ENCODE results near the gene SFMBT2.

The SFMBT2 gene

DNA sequence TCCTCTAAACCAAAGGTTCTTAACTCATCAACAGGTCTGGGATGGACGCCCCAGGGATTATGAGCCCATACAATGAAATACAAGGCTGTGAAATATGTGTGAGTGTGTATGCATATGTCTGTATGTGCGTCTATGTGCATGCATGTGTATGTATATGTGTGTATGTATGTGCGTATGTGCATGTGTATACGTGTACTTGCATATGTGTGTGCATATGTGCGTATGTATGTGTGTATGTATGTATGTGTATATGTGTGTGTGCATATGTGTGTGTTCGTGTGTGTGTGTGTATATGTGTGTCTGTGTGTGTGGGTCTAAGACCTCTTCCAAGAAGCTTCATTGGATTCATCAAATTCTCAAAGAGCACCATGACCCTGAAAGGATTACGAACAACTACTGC lies 112.3 kb downstream of the SFMBT2 start:
- DNase-seq (ENCODE audit: low read depth in 2 of 2) = no peak

DNA sequence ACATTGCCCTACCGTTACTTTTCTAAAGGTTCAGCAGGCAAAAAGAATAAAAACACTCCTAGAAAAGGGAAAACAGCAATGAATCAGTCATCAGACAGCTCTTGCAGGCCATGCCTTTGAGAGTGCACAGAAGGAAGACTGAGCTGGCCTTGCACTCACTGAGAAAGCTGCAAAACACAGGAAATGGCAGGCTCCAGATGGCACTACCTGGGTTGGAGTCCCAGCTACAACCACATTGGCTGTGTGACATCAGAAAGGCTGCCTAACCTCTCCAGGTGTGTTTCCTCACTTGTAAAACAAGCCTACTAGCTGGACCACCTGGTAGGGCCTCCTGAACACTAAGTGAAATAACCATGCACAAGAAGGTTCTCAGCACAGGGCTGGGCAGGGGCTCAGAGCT lies 113.7 kb downstream of the SFMBT2 start:
- DNase-seq (ENCODE audit: low read depth in 2 of 2) = no peak

DNA sequence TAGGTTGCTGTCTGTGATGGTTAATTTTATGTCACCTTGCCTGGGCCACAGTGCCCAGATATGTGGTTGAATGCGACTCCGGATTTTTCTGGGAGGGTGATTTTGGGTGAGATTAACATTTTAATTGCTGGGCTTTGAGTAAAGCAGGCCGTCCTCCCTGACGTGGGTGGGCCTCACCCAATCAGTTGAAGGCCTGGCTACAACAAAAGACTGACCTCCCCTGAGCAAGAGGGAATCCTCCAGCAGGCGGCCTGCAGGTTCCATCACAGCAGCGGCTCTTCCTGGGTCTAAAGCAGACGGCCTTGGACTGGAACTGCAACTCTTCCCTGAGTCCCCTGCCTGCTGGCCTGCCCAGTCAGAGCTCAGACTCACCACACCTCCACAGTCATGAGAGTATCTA lies 114.2 kb downstream of the SFMBT2 start:
- no peak for DNase-seq (ENCODE audit: low read depth in 2 of 2)

DNA sequence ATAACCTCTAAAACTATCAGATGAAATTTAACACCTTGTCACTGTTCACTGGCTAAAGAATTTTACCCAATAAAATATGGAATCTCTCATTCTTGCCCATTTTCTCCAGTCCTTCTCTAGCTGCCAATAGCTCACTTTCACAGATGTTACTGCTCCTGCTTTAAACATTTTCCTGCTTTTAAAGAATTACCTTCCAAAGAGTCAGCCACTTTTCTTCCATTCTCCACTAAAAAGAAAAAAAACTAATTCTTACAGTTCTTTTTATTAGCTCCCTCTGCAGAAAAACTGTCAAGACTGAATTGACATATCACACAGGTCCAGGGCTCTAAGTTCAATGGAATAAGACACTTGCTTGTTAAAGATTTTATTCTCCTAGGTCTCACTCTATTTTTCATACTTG lies 114.8 kb downstream of the SFMBT2 start:
- DNase-seq (ENCODE audit: low read depth in 2 of 2) = no peak

DNA sequence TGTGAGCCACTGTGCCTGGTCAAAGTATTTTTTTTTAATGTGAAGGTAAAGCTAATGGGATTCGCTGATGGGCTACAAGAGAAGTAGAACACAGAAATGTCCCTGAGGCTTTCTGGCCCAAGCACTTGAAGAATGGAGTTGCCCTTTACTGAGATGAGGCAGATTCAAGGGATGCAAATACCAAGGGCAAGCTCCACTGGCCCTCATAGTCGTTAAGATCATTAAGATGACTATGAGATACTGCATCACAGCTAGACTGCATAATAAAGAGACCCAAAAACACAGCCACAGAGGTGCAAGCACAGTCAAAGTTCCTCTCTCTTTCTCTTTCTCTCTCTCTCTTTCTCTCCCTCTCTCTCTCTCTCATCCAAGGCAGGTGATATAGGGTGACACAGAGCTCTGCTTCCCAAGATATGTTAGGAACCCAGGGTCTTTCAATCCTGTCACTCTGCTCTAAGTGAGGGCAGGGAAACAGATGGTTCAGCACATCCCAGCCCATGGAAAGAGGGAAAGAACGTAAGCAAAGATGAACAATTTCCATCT lies 117.4 kb downstream of the SFMBT2 start:
- DNase-seq (ENCODE audit: low read depth in 2 of 2) = no peak

DNA sequence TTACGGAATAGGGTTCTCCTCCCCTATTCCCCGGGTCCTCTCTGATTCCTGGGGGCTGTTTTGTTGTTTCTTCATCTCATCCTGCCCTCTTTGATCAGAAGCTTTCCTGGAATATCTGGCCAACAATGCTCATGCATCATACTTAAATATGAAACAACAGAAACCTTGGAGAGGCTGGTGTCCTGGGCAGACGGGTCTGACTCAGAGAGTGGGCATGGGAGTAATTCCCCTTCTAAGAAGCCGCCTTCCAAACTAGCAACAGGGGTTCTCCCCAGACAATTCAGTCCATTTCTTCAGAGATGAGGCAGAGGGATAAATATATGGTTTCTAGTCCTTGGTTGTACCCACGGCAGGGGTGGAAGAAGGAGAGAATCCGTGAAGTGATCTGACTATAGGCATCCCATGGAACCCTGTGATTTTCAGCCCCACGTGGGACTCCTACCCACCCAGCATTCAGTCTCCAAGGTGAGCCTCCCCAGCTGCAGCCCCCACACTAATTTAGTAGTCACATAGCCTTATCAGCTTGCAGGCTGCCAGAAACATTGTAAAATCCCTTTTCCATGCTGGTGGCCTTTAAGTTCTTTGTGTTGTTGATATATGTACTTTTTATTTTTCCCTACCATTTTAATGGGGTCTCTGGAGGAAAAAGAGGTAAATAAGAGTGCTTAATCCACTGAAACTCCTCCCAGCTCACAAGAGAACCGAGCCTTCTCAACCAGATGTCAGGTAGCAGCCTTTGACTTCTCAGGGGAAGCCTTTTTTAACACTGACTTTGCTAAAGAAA lies 119.2 kb downstream of the SFMBT2 start:
- no peak for DNase-seq (ENCODE audit: low read depth in 2 of 2)

DNA sequence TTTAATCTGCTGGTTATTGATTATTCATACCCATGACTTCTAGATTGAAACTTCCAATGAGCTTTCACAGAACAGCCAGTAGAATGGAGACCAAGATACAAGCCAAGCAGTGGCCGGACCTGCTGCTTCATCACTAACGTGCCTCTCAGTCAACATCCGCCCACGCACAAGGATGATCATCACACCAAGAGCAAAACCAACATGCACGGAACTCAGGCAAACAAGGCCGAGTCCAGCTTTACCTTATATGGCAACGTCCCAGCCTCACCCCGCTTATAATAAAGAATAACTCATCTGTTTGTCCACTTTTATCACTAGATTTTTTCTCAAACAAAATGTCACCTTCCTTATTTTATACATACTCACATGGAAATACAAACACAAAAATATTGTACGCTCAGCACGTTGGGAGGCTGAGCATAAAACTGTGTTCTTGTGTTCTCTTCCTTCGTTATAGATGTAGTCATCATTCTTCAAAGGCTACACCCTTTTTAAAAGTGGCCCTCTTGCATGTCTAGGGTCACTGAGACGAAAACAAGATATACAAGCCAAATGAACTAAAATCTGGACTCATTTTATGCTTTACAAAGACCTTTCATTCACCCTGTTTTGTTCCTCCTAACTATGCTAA lies 122.7 kb downstream of the SFMBT2 start:
- DNase-seq (ENCODE audit: low read depth in 2 of 2) = no peak

DNA sequence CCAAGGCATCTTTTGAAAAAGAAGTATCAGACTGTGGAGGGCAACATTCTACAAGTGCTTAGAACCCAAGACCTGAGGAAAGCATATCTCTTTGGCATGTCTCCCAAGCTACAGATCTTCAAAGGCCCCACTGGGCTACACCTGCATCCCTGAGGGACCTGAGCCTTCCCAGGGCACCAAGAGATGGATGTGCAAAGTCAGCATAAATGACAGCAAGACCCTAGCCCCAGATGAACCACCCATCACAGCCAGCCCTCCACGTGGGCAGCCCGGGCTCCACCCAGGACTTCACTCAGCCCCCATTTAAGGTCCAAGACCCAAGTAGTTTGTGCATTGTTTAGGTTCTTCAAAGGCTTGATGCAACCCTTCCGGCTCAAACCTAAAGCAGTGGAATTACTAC lies 123.5 kb downstream of the SFMBT2 start:
- DNase-seq (ENCODE audit: low read depth in 2 of 2) = no peak

DNA sequence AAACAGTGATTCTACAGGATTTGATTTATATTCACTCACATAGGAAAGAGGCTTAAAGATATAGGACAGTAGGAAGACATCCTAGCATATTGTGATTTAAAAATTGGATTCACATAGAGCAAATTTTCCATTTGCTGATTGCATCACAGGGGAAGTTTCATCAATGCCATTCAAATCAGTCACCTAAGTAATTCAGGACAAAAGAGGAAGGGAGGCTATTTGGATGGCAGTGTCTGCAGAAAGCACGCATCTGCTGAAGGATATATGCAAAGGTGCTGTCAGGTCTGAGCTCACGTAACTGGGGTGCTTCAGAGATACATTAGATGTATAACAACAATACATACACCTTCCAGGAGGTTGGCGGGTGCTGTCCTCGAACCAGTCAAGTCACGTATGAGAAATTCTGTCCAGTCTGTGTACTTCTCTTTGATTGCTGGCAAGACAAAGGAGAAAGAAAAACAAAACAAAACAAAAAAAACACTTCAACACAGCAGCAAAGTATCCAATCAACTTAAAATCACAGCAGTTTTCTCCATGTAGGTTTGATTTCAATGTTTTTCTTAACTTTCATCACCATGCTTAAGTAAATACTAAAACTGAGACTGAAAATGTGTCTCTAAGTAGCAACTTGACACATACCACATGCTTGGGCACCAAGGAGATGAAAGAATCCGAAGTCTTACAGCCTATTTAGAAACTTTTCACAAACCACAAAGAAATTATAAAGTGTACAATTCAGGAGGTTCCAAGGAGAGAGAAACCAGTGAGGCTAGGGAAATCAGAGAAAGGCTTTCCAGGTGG lies 125.1 kb downstream of the SFMBT2 start:
- no peak for DNase-seq (ENCODE audit: low read depth in 2 of 2)

DNA sequence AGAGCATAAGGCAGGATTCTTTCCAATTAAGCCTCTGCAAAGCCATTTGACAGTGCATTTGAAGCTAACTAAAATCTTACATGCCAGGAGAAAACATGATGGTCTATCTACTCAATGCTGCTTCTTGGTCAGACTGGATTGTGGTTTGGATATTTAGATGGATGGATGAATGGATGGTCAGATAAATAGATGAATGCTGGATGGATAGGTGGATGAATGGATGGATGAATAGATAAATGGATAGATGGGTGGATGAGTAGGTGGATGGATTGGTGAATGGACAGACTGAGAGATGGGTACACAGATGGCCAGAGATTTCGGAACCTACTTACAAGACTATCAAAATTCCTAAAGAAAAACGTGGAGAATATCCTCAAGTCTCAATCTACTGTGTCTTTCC lies 127.6 kb downstream of the SFMBT2 start:
- DNase-seq (ENCODE audit: low read depth in 2 of 2) = no peak

DNA sequence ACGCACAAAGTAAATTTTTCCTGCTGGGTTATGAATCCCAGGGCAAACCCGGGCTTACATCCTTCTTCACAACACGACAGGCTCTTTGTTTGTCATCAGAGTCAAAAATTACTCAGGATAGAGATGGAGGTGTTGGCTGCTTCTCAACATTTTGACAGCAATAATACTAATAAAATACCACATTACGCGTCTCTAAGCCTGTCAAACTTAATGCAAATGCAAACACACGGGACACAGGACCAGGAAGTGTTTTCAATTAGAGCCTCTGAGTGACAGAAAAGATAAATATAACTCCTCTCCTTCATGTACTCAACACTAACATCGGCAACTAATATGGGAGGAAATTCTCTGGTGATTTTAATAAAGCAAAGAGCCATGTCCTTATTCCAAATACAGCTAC lies 128.4 kb downstream of the SFMBT2 start:
- DNase-seq (ENCODE audit: low read depth in 2 of 2) = no peak

DNA sequence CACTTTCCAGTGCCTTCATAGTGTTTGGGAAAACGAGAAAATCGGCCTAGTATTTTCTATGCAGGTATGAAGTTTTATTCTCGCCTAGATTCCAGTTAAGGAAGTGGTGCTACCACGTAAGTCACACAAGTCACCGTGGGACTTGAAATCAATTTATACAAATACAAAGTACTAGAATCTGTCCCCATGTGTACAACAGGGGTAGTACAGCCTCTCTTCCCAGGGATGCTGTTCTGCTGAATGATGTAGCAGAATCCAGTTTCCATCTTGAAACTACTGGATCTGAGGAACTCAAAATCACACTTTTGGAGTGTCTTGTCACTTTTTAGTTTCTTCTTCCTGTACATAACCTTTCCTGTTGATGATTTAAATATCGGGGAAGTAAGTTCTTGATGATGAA lies 129.4 kb downstream of the SFMBT2 start:
- no peak for DNase-seq (ENCODE audit: low read depth in 2 of 2)

DNA sequence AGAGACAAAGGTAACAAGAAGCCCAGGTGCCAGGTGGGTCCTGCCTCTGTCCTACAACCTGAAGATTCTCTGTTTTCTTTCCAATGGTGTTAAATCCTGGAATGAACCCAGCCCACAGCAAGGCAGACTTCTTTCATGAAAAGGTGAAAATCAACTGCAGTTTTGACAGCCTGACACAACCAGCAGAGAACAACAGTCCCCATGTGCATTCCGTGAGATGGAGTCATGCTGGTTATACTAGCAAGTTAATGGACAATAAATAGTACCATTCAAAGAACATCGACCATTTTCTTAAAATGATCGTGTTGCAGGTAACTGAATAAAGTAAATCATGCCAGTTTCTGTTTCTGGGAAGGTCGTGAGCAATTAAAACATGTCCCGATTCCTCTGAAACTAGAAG lies 131.5 kb downstream of the SFMBT2 start:
- no peak for DNase-seq (ENCODE audit: low read depth in 2 of 2)

DNA sequence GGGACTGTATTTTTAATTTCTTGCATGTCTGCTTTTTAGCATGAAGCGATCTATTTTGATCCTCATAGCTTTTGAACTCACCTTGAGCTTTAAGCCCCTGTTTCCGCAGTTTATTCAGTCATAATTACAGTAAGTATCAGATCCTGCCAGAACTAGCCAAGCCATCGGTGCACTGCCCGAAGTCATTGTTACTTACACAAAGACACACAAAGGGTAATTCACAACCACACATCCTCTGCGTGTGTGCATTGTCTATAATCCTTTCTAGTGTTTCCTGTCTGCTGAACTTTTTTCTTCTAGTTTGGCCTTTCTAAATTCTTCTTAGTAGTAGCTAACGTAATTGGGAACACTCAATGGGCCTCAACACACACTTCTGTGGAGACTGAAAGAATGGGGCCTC lies 133.0 kb downstream of the SFMBT2 start:
- no peak for DNase-seq (ENCODE audit: low read depth in 2 of 2)

DNA sequence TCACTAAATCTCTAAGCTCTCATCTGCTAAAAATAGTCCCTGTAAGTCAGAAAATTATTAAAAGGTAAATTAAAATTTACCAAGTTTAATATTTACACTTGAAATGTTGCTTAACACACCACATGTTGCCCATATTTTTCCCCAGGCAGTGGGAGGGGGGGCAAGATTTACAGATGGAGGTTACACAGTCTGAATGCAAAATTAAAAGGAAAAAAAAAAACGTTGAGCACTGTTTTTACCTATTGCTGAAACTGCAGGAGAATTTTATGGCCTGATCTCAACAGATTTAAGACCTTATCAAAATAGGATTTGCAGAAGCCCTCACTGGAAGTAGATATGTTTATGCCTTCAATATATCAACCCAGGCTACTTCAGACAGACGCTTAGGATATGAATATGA lies 133.4 kb downstream of the SFMBT2 start:
- no peak for DNase-seq (ENCODE audit: low read depth in 2 of 2)

DNA sequence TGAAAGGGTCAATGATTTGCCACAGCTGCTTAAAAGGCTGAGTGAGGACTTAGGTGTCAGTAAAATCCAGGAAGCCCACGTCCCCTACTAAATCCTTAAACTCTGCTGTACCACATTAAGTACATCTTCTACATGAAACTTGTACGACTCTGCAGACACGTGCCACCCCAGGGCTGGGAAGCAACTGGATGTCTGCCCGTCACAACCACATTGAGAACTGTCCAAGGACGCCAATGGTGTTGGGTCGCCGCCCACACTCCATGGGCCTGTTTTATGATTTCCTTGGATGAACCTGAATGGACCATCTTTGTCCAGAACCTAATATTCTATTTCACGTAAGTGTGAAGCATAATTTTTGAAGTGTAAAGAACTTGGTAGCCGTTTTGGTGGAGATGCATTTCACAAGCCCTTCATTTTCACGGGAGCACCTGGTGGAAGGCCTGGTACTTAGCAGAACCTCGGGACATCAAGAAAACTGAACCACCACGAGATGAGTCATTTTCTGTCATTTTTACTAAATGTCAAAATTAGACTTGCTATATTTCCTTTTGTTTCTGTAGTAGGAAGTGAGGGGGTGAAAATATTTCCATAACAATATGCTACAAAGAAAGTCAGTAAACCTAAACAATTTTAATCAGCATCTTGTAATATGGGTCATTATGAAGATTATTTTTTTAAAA lies 134.9 kb downstream of the SFMBT2 start:
- DNase-seq (ENCODE audit: low read depth in 2 of 2) = no peak

DNA sequence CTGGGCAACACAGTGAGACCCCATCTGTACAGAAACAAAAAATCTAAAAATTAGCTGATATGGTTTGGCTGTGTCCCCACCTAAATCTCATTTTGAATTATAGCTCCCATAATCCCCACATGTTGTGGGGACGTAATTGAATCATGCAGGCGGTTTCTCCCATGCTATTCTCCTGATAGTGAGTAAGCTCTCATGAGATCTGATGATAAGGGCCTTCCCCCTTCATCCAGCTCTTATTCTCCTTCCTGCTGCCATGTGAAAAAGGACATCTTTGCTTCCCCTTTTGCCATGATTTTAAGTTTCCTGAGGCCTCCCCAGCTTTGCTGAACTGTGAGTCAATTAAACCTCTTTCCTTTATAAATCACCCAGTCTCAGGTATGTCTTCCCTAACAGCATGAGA lies 136.5 kb downstream of the SFMBT2 start:
- no peak for DNase-seq (ENCODE audit: low read depth in 2 of 2)

DNA sequence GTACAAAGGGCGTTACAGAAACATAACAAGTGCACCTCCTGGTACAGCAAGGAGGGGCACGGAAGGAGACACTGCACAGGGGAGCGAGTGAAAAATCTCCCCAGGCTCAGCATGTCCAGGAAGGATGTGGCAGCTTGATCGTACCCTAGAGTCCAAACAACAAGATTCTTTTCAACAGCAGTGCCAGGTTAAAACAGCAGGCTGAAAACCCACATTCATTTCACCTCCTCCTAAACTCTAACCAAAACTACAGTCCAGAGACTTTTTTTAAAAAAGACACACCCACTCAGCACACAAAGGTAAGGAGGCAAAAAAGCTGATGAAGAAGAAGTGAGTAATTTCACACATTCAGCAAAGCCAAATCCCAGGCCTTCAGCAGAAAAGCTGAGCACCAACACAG lies 138.8 kb downstream of the SFMBT2 start:
- no peak for DNase-seq (ENCODE audit: low read depth in 2 of 2)

DNA sequence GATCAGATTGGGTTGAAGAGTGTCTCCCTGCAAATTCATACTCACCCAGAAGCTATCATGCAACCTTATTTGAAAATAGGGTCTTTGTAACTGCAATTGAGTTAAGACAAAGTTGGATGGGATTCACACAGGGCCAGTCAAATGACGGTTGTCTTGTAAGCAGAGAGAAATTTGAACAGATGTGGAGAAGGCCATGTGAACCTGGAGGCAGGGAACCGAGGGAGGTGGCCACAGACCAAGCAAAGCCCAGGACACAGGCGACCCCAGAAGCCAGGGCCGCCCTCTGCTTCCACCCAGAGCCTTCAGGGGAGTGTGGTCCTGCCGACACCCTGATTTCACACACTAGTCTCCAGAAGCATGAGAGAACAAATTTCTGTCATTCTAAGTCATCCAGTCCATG lies 140.8 kb downstream of the SFMBT2 start:
- no peak for DNase-seq (ENCODE audit: low read depth in 2 of 2)

DNA sequence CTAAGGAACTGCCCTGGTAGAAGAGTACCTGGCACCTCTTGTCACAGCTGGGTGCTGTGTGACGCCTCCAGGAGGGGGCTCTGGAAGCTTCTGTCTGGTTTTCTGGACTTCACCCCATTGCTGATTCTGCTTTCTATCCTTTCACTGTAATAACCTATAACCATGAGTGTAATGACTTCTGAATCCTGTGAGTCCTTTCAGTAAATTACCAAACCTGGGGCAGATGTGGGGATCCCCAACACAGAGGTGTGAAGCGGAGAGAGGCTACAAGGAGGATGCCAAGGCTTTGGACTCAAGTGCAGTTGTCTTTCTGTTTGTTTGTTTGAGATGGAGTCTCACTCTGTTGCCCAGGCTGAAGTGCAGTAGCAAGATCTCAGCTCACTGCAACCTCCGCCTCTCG lies 143.7 kb downstream of the SFMBT2 start:
- no peak for DNase-seq (ENCODE audit: low read depth in 2 of 2)

DNA sequence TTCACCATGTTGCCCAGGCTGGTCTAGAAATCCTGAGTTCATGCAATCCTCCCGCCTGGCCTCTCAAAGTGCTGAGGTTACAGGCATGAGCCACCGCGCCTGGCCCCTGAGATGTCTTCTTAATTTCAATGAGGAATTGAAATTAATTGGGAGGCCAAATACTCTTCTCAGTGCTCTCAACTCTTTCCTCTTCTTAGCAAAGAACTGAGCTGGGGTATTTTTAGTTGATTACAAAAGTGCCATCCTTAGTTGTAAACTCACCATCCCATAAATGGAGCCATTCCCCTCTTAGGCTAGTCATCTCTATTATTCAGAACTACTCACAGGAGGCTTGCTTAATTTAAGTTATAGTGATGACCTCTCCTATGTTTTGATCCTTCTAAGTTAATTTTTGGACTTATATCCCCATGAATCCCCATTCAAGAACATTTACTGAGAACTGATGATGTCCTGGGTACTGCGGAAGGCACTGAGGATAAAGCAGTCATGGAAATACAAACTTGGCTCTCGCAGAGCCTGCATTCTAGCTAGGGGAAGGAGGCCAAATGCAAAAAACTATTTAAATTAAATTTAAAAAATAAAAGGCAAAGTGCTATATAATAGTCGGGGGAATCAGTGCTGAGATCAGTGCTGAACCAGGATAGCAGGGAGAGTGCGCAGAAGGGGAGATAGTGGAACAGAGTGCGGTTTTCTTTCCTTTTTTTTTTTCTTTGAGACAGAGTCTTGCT lies 145.3 kb downstream of the SFMBT2 start:
- no peak for DNase-seq (ENCODE audit: low read depth in 2 of 2)
